ENCODE data around the gene TRNT1. TPM values are rescaled to one million over a fixed set of nuclear protein-coding genes. Genes with fewer than 3 reads are reported as not detected.

TRNT1 gene
- polyA plus RNA-seq, 1 donor (not counting 4 experiments of a cell fraction or from before 2014, with no cell fraction given): 13.0 TPM

DNA sequence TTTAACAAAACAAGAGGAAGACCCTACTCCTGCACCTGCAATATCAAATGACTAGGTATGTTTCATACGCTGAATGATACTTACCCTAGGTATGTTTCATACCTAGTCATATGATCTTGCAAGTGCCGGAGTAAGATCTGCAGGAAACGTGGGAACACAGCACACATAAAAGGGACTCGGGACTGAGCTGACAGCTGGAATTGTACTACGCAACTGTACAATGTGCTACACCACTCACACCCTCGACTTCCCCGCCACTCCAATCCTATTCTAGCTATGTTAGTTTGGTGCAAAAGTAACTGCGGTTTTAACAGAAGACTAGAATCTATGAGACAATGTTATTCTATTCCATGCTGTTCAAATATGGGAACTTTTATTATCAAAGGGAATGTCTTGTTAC, 30.7 kb downstream of the TRNT1 start:
- TF ChIP-seq, protein P1, sequence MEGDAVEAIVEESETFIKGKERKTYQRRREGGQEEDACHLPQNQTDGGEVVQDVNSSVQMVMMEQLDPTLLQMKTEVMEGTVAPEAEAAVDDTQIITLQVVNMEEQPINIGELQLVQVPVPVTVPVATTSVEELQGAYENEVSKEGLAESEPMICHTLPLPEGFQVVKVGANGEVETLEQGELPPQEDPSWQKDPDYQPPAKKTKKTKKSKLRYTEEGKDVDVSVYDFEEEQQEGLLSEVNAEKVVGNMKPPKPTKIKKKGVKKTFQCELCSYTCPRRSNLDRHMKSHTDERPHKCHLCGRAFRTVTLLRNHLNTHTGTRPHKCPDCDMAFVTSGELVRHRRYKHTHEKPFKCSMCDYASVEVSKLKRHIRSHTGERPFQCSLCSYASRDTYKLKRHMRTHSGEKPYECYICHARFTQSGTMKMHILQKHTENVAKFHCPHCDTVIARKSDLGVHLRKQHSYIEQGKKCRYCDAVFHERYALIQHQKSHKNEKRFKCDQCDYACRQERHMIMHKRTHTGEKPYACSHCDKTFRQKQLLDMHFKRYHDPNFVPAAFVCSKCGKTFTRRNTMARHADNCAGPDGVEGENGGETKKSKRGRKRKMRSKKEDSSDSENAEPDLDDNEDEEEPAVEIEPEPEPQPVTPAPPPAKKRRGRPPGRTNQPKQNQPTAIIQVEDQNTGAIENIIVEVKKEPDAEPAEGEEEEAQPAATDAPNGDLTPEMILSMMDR (optimal IDR thresholded peaks at IDR 0.05 in 1 of 3, IDR thresholded peaks at IDR 0.05 in 1 of 3, conservative IDR thresholded peaks at IDR 0.05 in 1 of 3; ENCODE audit: extremely low read depth in 1 of 3, insufficient read depth in 2 of 3, low read length in 3 of 3): no peak
- TF ChIP-seq EZH2 (IDR thresholded peaks at IDR 0.05; ENCODE audit: low read length): no peak
- no peak for FAIRE-seq
- no peak for DNase-seq (ENCODE audit: low read depth, low spot score)
- dilution Hi-C loops (cut with MboI; ENCODE audit: extremely low pct_ligation_motif_present, low sequenced_read_pairs): no loop called here
- no peaks in the 10 kb centered on the region for H3K9me3 ChIP-seq (ENCODE audit: control insufficient read depth, low read depth, low read length)
- no peak overlapping the region for H3K4me3 ChIP-seq (ENCODE audit: control insufficient read depth in 2 of 3, extremely low read depth in 1 of 3, insufficient read depth in 2 of 3, low read depth in 1 of 3, low read length in 3 of 3)
- no peaks in the 10 kb centered on the region for H3K9me1 ChIP-seq (ENCODE audit: control insufficient read depth, extremely low read depth, insufficient read depth, low read length)
- H3K27me3 ChIP-seq (ENCODE audit: control insufficient read depth, extremely low read depth, insufficient read depth, low read length): no peaks in the 10 kb centered on the region
- H3K4me1 ChIP-seq (ENCODE audit: control insufficient read depth, extremely low read depth, insufficient read depth, low read length): no peaks in the 10 kb centered on the region
- peaks cover 7 to 14% of the 10 kb centered on the region in 2 experiments for H3K36me3 ChIP-seq (ENCODE audit: control insufficient read depth in 2 of 2, extremely low read depth in 1 of 2, insufficient read depth in 2 of 2, low read length in 2 of 2)
- no peak overlapping the region for H3K9ac ChIP-seq (ENCODE audit: control insufficient read depth, extremely low read depth, insufficient read depth, low read length)
- H3K27ac ChIP-seq (ENCODE audit: control insufficient read depth, insufficient read depth, low read length): no peak overlapping the region
- H3K4me2 ChIP-seq (ENCODE audit: control insufficient read depth, extremely low read depth, insufficient read depth, low read depth, low read length): no peak overlapping the region
- H2AFZ ChIP-seq (ENCODE audit: control insufficient read depth, low read length): no peak overlapping the region
- no peaks in the 10 kb centered on the region for H3K79me2 ChIP-seq (ENCODE audit: control insufficient read depth, insufficient read depth, low read length)
- no peaks in the 10 kb centered on the region for H4K20me1 ChIP-seq (ENCODE audit: control insufficient read depth, extremely low read depth, insufficient read depth, low read length)

DNA sequence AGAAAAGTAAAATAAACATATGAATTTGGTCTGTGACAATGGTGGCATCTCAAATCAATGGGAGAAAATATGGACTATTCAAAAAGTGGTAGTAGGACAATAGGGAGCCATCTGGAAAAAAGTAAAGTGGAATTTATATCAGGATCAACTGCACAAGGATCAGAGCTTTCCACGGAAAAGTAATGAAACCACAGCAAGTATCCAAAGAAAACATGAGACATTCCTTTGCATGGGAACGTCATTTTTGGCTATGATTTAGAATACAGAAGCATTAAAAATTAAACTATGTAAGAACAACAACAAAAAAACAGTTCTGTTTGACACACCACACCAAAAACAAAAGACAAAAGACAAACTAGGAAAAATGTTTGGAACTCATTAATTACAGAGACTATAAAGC, 34.1 kb downstream of the TRNT1 start:
- H3K4me2 ChIP-seq (ENCODE audit: control insufficient read depth, extremely low read depth, insufficient read depth, low read depth, low read length): no peak overlapping the region
- H3K4me3 ChIP-seq (ENCODE audit: control insufficient read depth in 2 of 3, extremely low read depth in 1 of 3, insufficient read depth in 2 of 3, low read depth in 1 of 3, low read length in 3 of 3): no peak overlapping the region
- H3K79me2 ChIP-seq (ENCODE audit: control insufficient read depth, insufficient read depth, low read length): no peaks in the 10 kb centered on the region
- no peaks in the 10 kb centered on the region for H3K9me1 ChIP-seq (ENCODE audit: control insufficient read depth, extremely low read depth, insufficient read depth, low read length)
- dilution Hi-C loops (cut with MboI; ENCODE audit: extremely low pct_ligation_motif_present, low sequenced_read_pairs): no loop called here
- H3K27ac ChIP-seq (ENCODE audit: control insufficient read depth, insufficient read depth, low read length): no peak overlapping the region
- H3K9me3 ChIP-seq (ENCODE audit: control insufficient read depth, low read depth, low read length): no peaks in the 10 kb centered on the region
- H3K36me3 ChIP-seq (ENCODE audit: control insufficient read depth in 2 of 2, extremely low read depth in 1 of 2, insufficient read depth in 2 of 2, low read length in 2 of 2): peaks cover 0 to 14% of the 10 kb centered on the region in 2 experiments
- no peaks in the 10 kb centered on the region for H4K20me1 ChIP-seq (ENCODE audit: control insufficient read depth, extremely low read depth, insufficient read depth, low read length)
- no peaks in the 10 kb centered on the region for H3K27me3 ChIP-seq (ENCODE audit: control insufficient read depth, extremely low read depth, insufficient read depth, low read length)
- TF ChIP-seq EZH2 (IDR thresholded peaks at IDR 0.05; ENCODE audit: low read length): no peak
- TF ChIP-seq, protein P1 (optimal IDR thresholded peaks at IDR 0.05 in 1 of 3, IDR thresholded peaks at IDR 0.05 in 1 of 3, conservative IDR thresholded peaks at IDR 0.05 in 1 of 3; ENCODE audit: extremely low read depth in 1 of 3, insufficient read depth in 2 of 3, low read length in 3 of 3): no peak
- DNase-seq (ENCODE audit: low read depth, low spot score): no peak
- no peak for FAIRE-seq
- no peaks in the 10 kb centered on the region for H3K4me1 ChIP-seq (ENCODE audit: control insufficient read depth, extremely low read depth, insufficient read depth, low read length)
- H2AFZ ChIP-seq (ENCODE audit: control insufficient read depth, low read length): no peak overlapping the region
- no peak overlapping the region for H3K9ac ChIP-seq (ENCODE audit: control insufficient read depth, extremely low read depth, insufficient read depth, low read length)

All from keratinocyte (primary cell).